ENCODE results near the gene NPHP4. TPM values are rescaled to one million over a fixed set of nuclear protein-coding genes. Genes with fewer than 3 reads are reported as not detected.

NPHP4 gene
- total and polyA plus RNA-seq, 9 of the 15 experiments (the other 6 are each of a cell fraction or from before 2014, with no cell fraction given), result 0.52 to 26.2 (median 6.7) TPM

- DNase-seq (ENCODE audit: extremely low read depth in 1 of 4, low spot score in 3 of 4), result no peak
- Histone ChIP-seq H3K27me3 (ENCODE audit: control insufficient read depth in 2 of 2, insufficient read depth in 2 of 2, low read length in 2 of 2) (no peaks in the 10 kb centered on the region), H3K9ac (ENCODE audit: insufficient read depth in 1 of 2, low read depth in 2 of 2, low read length in 2 of 2) (peak overlapping the region in 1 of 2 experiments; percentile 60; a peak in 2 of 4 replicates), H4K20me1 (replicated peaks; ENCODE audit: control insufficient read depth, insufficient read depth, low read length) (no peaks in the 10 kb centered on the region), H3K9me1 (ENCODE audit: control insufficient read depth, insufficient read depth, low read length) (no peaks in the 10 kb centered on the region), H3K4me1 (replicated peaks in 1 of 2; ENCODE audit: control insufficient read depth in 2 of 2, insufficient read depth in 2 of 2, low read length in 2 of 2) (peaks cover 20 to 24% of the 10 kb centered on the region in 2 experiments), H2AFZ (ENCODE audit: low read depth, low read length) (peak overlapping the region; percentile 61; the same call in 1 of the 2 replicates), H3K4me3 (no peak overlapping the region), H3K36me3 (ENCODE audit: control insufficient read depth, insufficient read depth, low read length) (peaks cover 55% of the 10 kb centered on the region; the same call in 2 of the 3 replicates), H3K27ac (ENCODE audit: extremely low read depth, low read depth, low read length) (no peak overlapping the region), H3K9me3 (replicated peaks; ENCODE audit: control insufficient read depth, insufficient read depth, low read depth, low read length) (no peaks in the 10 kb centered on the region), H3K4me2 (ENCODE audit: insufficient read depth, low read length) (no peak overlapping the region), H3K79me2 (ENCODE audit: control insufficient read depth, insufficient read depth, low read length) (no peaks in the 10 kb centered on the region)
- intact Hi-C loops (cut with micrococcal nuclease) (no loop called here), in situ Hi-C loops (cut with MboI) (no loop called here)
- ChIA-PET CTCF (ENCODE audit: low intra/inter-chr PET ratio) (interaction anchor here (1.6 kb wide), 1 partner anchor 264 kb away, joined by 6 read pairs; no protein-coding TSS in a partner anchor), POLR2A (interaction anchor here (0.6 to 1.3 kb wide), 5 partner anchors 12 to 47 kb away, joined by 3 to 4 read pairs (median 3); partner anchors contain the start of gene NPHP4)
- no peak for ATAC-seq
- BruUV-seq (replicated peaks), result no TSS peak
- 76% methylated on average over 8 of the region's 8 CpGs for WGBS (ENCODE audit: insufficient coverage, low coverage, missing lambda C conversion rate)
- TF ChIP-seq EP300 (IDR thresholded peaks at IDR 0.05; ENCODE audit: low read length) (no peak), L3MBTL2 (IDR thresholded peaks at IDR 0.05) (no peak), KAT7 (CRISPR knock-in tag; IDR thresholded peaks at IDR 0.05; ENCODE audit: borderline replicate concordance) (no peak), PRDM10 (IDR thresholded peaks at IDR 0.05; ENCODE audit: partially characterized antibody) (no peak), ZZZ3 (IDR thresholded peaks at IDR 0.05) (no peak), ZNF140 (CRISPR knock-in tag; IDR thresholded peaks at IDR 0.05) (no peak), NFXL1 (CRISPR knock-in tag; IDR thresholded peaks at IDR 0.05) (no peak), MECOM (CRISPR knock-in tag; IDR thresholded peaks at IDR 0.05) (no peak), CHD4 (IDR thresholded peaks at IDR 0.05; ENCODE audit: insufficient read depth, insufficient replicate concordance, low read depth, low read length, poor library complexity, severe bottlenecking) (no peak), EP400 (IDR thresholded peaks at IDR 0.05) (no peak), KDM4B (IDR thresholded peaks at IDR 0.05; ENCODE audit: borderline replicate concordance in 2 of 2, low read depth in 1 of 2) (no peak), POLR2A (conservative IDR thresholded peaks at IDR 0.05) (no peak), KLF10 (CRISPR knock-in tag; IDR thresholded peaks at IDR 0.05) (no peak), PHF20 (IDR thresholded peaks at IDR 0.05; ENCODE audit: partially characterized antibody) (no peak), SAP30 (IDR thresholded peaks at IDR 0.05; ENCODE audit: borderline replicate concordance, insufficient read depth, low read depth, low read length, poor library complexity, severe bottlenecking) (no peak), CTBP1 (IDR thresholded peaks at IDR 0.05; ENCODE audit: borderline replicate concordance) (no peak), FOSL1 (tag; conservative IDR thresholded peaks at IDR 0.05) (no peak), SPI1 (IDR thresholded peaks at IDR 0.05; ENCODE audit: borderline replicate concordance, low read depth, low read length) (no peak), E2F1 (CRISPR knock-in tag; IDR thresholded peaks at IDR 0.05) (no peak)
- no peak for FAIRE-seq
These were observed 11.2 kb downstream of the NPHP4 start for GRCh38 chr1:5981009-5981380.
